Measurements from ENCODE around the gene KRTAP5-10.
"Not testable (repeated sequence)": the region's sequence is repeated elsewhere in the genome, so short reads cannot be mapped to it uniquely, and the experiment has no call there.

KRTAP5-10 gene

DNA sequence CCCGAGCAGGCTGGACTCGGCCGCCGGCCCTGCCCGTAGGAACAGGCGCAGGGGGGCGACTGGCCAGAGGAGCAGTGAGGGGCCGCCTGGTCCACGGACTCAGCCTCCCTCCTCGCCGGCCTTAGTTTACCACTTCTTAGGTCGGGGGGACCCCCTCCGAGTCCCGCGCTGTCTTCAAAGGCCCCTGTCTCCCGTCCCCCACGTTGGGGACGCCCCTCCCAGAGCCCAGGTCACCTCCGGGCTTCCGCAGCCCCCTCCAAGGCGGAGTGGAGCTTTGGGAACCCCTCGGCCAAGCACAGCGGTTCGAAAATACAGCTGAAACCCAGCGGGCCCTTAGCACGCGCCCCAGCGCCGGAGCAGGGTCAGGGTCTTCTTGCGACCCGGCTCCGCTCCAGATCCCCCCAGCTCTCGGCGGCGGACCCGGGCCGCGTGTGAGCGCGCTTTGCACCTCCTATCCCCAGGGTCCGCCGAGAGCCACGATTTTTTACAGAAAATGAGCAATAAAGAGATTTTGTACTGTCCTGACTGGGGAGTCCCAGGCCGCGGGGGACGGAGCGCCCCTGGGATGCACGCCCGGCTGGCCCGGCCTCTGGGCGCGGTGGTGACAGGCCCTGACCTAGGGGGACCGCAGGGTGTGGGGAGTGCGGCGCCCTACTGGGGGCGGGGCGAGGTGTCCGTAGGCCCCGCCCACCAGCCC lies 42.3 kb downstream of the KRTAP5-10 start:
- not testable (repeated sequence) for DNase-seq

DNA sequence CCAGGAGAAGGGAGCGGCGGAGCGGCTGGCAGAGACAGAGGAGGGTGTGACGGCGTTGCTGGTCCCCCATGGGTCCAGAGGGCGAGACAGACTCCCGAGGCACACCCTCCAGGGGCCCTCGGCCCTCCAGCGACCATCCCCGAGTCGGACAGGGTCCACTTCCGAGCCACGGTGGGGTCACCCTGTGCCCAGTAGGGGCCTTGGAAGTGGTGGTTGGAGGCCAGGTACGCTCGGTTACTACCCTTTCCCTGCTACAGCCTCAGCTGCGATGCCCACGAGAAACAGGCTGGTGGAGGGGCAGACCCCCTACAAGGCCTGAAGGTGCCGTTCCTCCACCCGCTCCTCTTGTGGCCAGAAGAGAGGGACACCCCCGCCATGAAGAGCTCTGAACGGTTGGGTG lies 42.9 kb downstream of the KRTAP5-10 start:
- DNase-seq, result not testable (repeated sequence)

DNA sequence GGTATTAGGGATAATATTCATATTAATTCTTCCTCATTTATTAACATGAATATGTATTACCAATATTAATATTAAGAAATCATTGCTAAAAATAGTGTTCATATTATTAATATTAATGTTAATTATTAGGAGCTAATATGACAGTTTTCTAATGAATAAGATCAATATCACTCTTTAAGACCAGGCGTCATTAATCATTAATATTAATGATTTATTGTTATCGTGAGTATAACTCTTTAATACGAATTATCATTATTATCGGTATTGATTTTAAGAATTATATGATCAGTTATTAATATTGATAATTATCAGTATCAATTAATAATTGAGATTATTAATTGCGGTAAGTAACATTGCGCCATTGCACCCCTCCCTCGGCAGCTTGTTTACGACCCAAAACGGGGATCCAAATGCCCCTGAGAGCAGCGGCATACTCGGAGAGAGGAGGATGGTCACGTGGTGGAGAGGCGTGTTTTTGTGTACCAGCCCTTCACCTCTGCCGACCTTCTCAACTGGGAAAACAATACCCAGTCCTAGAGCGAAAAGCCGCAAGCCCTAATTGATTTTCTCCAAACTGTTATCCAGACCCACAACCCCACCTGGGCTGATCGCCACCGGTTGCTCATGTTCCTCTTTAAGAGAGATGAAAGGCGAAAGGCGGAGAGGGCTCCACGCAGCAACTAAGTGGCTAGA lies 46.0 kb downstream of the KRTAP5-10 start:
- not testable (repeated sequence) for DNase-seq

DNA sequence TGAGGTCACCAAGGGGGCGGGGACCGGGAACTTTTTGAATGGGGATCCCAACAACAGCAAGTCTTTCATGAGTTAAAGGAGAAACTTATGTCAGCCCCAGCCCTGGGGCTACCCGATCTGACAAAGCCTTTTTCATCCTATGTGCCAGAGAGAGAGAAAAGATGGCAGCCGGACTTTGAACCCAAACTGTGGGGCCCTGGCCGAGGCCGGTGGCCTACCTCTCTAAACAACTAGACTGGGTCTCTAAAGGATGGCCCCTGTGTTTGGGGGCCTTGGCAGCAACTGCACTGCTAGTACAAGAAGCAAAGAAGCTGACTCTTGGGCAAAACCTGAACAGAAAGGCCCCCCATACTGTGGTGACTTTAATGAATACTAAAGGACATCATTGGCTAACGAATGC lies 48.6 kb downstream of the KRTAP5-10 start:
- not testable (repeated sequence) for DNase-seq

DNA sequence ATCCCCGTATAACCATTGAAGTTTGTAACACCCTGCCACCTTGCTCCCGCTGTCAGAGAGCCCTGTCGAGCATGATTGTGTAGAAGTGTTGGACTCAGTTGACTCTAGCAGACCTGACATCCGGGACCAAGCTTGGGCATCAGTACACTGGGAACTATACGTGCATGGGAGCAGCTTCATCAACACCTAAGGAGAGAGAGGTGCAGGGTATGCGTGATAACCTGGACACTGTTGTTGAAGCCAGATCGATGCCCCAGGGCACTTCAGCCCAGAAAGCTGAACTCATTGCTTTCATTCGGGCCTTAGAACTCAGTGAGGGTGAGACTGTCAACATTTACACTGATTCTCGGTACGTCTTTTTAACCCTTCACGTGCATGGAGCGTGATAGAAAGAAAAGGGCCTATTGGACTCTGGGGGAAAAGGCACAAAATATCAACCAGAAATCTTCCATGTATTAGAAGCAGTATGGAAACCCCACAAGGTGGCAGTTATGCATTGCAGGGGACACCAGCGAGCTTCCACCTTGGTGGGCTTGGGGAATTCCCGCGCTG lies 49.1 kb downstream of the KRTAP5-10 start:
- DNase-seq, result not testable (repeated sequence)

DNA sequence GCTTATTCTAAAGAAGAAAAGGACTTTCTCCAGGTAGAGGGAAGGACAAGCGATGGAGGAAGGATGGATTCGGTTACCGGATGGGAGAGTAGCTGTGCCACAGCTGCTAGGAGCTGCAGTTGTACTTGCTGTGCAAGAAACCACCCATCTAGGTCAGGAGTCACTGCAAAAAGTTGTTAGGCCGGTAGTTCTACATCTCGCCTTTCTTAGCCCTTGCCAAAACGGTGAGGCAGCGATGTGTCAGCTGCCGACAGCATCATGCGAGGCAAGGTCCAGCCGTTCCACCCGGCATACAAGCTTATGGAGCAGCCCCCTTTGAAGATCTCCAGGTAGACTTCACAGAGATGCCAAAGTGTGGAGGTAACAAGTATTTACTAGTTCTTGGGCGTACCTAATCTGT lies 49.6 kb downstream of the KRTAP5-10 start:
- DNase-seq, result not testable (repeated sequence)

All from nucleus accumbens (tissue), 56 donors.